Panc1 (cell line): ENCODE measurements around the gene NT5M.

ENCODE experiments used
- POLR2AphosphoS5 ChIP-seq: IDR thresholded peaks from 2 replicates; pipeline ENCODE4 v1.6.1; 2012; ENCODE audit warnings: mild to moderate bottlenecking, low read depth, low read length, moderate library complexity
- SIN3A ChIP-seq: IDR thresholded peaks from 2 replicates; pipeline ENCODE4 v1.6.1; 2012; ENCODE audit warnings: low read depth, mild to moderate bottlenecking, low read length, moderate library complexity, borderline replicate concordance; ENCODE audit not compliant: insufficient read depth
- TF ChIP-seq, protein P1 (sequence below): fragments of 450-650 bp; IDR thresholded peaks from 2 replicates; pipeline ENCODE4 v1.5.1; 2017; ENCODE audit warnings: mild to moderate bottlenecking
- TF ChIP-seq, protein P2 (sequence below), 2 experiments: IDR thresholded peaks; 2 replicates each; pipeline ENCODE4 v1.6.1; 2011 to 2012; ENCODE audit warnings: low read depth in 2 of 2, control low read depth in 1 of 2, low read length in 1 of 2, mild to moderate bottlenecking in 1 of 2, moderate library complexity in 1 of 2; ENCODE audit not compliant: insufficient read depth in 1 of 2

DNA sequence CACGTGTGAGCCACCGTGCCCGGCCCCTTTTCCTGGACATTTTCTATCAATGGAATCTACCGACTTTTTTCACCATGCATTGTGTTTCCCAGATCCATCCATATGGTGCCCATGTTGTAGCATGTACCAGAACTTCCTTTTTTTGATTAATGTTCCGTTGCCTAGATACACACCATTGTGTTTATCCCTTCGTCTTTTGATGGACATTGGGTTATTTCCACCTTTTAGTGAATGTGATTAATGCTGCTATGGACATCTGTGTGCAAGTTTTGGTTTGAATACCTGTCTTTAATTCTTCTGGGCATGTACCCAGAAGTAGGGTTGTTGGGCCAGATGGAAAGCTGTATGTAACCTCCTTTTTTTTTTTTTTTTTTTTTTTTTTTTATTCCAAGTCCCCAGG lies 79.8 kb downstream of the NT5M start:
- TF ChIP-seq, protein P1, sequence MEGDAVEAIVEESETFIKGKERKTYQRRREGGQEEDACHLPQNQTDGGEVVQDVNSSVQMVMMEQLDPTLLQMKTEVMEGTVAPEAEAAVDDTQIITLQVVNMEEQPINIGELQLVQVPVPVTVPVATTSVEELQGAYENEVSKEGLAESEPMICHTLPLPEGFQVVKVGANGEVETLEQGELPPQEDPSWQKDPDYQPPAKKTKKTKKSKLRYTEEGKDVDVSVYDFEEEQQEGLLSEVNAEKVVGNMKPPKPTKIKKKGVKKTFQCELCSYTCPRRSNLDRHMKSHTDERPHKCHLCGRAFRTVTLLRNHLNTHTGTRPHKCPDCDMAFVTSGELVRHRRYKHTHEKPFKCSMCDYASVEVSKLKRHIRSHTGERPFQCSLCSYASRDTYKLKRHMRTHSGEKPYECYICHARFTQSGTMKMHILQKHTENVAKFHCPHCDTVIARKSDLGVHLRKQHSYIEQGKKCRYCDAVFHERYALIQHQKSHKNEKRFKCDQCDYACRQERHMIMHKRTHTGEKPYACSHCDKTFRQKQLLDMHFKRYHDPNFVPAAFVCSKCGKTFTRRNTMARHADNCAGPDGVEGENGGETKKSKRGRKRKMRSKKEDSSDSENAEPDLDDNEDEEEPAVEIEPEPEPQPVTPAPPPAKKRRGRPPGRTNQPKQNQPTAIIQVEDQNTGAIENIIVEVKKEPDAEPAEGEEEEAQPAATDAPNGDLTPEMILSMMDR = no peak
- TF ChIP-seq SIN3A (no peak), POLR2AphosphoS5 (no peak)
- TF ChIP-seq, protein P2, sequence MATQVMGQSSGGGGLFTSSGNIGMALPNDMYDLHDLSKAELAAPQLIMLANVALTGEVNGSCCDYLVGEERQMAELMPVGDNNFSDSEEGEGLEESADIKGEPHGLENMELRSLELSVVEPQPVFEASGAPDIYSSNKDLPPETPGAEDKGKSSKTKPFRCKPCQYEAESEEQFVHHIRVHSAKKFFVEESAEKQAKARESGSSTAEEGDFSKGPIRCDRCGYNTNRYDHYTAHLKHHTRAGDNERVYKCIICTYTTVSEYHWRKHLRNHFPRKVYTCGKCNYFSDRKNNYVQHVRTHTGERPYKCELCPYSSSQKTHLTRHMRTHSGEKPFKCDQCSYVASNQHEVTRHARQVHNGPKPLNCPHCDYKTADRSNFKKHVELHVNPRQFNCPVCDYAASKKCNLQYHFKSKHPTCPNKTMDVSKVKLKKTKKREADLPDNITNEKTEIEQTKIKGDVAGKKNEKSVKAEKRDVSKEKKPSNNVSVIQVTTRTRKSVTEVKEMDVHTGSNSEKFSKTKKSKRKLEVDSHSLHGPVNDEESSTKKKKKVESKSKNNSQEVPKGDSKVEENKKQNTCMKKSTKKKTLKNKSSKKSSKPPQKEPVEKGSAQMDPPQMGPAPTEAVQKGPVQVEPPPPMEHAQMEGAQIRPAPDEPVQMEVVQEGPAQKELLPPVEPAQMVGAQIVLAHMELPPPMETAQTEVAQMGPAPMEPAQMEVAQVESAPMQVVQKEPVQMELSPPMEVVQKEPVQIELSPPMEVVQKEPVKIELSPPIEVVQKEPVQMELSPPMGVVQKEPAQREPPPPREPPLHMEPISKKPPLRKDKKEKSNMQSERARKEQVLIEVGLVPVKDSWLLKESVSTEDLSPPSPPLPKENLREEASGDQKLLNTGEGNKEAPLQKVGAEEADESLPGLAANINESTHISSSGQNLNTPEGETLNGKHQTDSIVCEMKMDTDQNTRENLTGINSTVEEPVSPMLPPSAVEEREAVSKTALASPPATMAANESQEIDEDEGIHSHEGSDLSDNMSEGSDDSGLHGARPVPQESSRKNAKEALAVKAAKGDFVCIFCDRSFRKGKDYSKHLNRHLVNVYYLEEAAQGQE (IDR thresholded peaks at IDR 0.05; ENCODE audit: insufficient read depth in 1 of 2, low read depth in 2 of 2, low read length in 1 of 2) = no peak
